Right forelimb (tissue), 1 donor: ENCODE results near the gene FSD1.
A peak's percentile ranks its signal among the peaks of the same experiment; 100 is the strongest.
"Not testable (repeated sequence)": the region's sequence is repeated elsewhere in the genome, so short reads cannot be mapped to it uniquely, and the experiment has no call there.

Source experiments
- DNase-seq: peaks from one replicate; pipeline ENCODE4 v3.0.0-alpha.2; 2018

FSD1 gene

DNA sequence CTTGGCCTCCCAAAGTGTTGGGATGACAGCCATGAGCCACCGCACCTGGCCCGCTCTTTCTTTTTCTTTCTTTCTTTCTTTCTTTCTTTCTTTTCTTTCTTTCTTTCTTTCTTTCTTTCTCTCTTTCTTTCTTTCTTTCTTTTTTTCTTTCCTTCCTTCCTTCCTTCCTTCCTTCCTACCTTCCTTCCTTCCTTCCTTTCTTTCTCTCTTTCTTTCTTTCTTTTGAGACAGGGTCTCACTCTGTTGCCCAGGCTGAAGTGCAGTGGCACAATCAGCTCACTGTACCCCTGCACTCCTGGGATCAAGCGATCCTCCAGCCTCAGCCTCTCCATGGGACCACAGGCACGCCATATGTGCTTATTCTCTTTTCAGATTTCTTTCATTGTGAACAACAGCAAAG is 18.3 kb upstream of the FSD1 start:
- DNase-seq = not testable (repeated sequence)

DNA sequence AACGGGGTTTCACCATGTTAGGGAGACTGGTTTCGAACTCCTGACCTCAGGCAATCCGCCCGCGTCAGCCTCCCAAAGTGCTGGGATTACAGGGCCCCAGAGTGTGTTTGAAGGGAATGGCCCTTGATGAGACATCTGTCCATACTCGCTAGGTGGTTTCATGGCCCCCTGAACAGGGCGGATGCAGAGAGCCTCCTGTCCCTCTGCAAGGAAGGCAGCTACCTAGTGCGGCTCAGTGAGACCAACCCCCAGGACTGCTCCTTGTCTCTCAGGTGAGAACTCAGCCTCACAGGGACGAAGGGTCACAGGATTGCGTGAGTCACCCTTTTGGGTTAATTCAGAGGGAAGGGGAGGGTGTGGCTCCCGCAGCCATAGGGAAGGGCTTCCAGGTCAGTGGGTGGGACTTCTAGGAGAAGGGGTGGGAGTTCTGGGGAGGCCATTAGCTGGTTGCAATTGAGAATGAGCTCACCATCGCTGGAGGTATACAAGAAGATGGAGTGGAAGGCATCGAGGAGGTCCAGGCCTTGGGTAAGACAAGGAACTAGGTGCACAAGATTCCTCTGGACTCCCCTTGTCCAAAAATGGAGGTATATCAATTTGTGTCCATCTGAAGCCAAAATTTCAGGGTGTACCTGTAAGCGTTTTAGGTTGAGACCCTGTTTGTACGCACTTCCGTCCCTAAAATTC is 16.2 kb upstream of the FSD1 start:
- no peak for DNase-seq

DNA sequence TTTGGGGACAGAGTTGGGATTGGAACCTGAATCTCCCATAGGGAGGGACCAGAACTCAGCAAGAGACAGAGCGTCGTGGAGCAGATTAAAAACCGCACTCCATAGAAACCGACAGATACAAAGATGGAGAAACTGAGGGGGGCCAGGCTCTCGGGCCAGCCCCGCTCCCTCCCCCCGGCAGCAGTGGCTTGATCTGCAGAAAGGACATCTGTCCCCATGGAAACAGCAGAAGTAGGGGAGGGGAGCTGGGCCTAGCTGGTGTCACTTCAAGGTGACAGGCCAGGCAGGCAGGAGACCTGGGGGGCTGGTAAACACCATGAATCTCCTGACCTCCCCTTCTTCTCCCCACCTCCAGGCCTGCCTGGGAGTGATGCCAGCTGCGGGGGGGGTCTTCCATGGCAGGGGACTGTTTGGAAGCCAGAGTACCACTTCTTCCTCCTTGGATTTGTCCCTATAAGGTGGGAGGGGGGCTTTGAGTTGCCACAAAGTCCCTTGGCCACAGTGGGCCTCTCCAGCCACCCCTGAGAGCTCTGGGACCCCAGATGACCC is 13.1 kb upstream of the FSD1 start:
- no peak for DNase-seq

DNA sequence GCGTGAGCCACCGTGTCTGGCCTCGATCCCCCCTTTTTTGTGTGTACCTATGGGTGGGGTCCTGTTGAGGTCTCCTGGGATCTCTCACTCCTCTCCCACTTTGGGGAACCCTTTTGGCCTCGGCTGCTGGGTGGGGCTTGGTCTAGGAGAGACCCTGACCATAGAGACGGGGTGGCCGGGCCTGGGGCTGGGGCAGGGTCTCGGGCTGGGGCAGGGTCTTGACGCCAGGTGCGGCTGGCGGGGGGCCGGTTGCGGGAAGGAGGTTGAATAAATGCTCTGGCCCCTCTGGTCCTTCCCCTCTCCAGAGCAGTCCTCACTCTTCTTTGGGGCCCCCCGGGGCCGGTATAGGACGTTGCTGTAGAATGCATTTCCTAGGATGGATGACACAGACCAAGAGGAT is 11.9 kb upstream of the FSD1 start:
- DNase-seq = no peak

DNA sequence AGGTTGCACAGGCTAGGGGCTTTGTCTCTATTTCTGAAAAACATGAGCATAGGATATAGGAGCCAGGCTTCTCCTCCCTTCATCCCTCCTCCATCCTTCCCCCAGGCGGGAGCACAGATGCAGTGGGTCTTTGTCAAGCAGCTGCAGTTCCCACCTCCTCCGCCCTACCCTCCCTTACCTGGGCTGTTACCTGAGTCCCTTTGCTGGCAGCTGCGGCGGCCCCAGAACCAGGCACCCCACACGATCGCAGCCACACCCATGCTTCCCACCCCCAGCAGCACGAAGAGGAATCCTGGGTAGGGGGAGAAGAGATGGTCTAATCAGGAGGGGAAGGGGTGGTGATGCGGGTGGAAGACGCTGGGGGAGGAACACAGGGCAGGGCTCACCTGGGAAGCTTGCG is 10.0 kb upstream of the FSD1 start:
- no peak for DNase-seq

DNA sequence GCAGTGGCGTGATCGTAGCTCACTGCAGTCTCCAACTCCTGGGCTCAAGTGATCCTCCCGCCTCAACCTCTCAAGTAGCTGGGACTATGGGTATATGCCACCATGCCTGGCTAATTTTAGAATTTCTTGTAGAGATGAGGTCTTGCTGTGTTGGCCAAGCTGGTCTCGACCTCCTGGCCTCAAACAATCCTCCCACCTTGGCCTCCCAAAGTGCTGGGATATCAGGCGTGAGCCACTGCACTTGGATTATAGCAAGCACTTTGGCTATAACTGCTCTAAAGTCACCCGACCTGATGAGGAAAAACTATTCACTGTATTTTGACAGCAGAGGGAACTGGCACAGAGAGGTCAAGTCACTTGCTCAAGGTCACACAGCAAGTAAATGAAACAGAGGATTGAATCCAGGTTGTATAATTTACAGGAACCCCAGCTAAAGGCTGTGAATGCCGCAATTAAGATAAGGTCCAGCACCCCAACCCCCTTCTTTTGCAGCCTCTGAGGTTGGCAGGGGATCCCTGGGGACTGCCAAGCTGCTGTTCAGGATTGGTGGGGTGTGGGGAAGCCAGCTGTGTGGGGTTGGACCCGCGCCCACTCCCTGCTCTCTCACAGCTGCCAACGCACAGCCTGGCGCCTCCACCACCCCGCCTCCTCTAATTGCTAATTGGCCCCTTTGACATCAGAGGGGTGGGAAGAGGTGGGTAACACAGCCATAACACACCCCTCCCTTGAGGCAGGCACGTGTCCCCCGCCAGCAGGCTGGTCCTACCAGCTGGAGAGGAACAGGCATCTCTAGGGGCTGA is 8.2 kb upstream of the FSD1 start:
- DNase-seq = peak; percentile 60

DNA sequence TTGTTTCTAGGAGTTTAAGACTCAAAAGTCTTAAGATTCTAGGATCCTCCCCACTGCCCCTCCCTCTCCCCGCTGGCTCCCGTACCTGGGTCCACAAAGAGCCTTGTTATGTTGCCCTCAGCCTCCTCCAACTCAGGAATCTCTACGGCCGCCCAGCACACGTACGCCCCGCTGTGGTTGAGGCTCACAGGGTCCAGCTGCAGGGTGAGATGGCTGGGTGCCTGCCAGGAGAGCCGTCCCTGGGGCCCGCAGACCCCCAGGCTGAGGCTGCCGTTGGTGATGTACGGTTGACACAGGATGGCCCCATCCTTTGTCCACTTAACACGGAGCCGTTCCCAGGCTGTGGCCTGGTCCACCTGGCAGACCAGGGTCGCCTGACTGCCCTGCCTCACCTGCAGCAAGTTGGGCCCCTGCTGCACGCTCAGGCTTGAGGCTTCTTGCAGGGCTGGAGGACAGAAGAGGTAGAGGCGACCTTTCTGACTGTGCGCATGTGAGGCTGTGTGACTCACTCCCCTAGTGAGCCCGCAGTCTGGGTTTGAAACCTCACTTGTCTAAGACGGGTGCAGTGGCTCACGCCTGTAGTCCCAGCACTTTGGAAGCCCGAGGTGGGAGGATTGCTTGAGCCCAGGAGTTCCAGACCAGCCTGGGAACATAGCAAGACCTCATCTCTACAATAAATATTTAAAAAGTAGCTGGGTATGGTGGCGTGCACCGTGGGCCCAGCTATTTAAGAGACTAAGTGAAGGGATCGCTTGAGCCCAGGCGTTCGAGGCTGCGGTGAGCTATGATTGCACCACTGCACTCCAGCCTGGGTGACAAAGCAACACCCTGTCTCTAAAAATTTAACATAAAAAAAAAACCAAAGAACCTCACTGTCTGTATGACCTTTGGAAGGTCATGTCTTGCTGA is 6.2 kb upstream of the FSD1 start:
- DNase-seq = no peak

DNA sequence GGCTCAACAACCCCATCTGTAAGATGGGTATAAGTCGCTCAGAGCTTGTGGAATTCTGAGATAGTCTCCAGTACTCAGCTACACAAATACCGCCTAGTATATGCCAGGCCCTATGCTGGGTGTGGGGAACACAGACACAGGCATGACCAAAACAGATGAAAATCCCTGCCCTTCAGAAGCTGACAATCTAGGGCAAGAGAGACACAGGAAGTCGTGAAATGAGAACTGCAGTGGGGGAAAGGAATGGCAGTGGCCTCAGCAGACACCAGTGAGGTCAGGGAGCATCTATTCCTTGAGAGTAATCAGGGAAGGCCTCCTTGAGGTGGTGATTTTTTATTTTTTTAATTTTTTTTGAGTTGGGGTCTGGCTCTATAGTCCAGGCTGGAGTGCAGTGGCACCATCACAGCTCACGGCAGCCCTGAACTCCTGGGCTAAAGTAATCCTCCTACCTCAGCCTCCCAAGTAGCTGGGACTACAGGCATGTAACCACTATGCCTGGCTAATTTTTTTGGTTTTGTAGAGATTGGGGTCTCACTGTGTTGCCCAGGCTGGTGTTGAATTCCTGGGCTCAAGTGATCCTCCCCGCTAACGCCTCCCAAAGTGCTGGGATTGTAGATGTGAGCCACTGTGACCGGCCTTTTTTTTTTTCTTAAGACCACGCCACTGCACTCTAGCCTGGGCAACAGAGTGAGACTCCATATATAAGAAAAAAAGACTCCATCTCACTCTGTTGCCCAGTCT is 5.4 kb upstream of the FSD1 start:
- no peak for DNase-seq

DNA sequence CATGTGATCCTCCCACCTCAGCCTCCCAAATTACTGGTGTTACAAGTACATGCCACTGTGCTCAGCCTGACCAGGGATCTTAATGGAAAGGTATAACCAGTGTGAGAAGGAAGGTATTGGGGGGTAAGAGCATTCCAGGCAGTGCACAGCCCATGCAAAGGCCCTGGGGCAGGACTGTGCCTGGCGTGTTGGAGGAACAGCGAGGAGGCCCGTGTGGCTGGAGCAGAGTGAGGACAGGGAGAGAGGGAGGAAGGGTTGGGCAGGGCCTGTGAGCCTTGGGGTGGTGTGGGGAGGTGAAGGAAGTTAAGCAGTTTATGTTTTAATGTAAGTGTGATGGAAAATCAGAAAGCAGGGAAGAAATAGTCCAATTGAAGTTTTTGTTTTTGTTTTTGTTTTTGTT is 3.8 kb upstream of the FSD1 start:
- DNase-seq = no peak

DNA sequence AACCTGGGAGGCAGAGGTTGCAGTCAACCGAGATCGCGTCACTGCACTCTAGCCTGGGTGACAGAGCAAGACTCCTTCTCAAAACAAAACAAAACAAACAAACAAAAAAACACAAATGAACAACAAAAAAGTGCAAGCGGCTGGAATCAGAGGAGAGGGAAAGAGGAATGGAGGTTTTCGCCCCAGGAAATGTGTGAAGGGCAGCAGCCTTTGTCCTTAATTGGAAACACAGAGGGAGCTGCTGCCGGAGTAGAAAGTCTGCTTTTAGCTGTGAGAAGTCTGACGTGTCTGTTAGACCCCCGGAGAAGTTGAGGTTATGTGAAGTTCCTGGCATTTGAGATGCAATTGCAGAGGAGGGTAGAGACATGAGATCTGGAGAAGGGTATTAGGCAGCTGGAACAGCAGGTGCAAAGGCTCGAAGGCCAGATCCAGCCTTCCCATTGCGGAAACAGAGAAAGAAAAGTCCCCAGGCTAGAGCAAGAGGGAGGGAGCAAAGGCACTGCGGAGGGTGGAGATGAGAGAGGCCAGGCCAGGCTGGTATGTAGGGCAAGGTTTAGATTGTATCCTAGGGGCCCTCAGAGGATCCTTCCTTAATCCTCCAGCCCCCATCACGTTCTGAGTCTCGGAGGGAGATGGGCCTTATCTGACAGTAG is 2.7 kb upstream of the FSD1 start:
- DNase-seq = no peak

DNA sequence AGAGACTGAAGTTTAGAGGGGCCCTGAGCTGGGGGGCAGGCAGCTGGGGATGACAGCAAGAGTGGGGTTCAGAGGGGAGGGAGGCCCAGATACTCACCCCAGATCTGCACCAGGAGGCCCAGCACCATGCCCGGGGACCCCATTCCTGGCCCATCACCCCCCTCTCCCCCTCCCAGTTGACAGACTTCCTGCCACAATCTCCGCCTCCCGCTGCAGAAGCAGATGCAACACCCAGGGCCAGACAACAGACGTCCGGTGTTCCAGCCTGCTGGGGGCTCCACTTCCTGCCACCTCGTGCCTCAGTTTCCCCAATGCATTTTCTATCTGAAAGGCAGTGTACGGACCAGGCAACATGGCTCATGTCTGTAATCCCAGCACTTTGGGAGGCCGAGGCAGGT is 2.2 kb upstream of the FSD1 start, which contains the start of gene TMIGD2:
TSS of gene TMIGD2 (minus strand) at position 147 of the 398 bp plus-strand sequence. CDS start at position 143, 4 bp downstream.
- DNase-seq = no peak

DNA sequence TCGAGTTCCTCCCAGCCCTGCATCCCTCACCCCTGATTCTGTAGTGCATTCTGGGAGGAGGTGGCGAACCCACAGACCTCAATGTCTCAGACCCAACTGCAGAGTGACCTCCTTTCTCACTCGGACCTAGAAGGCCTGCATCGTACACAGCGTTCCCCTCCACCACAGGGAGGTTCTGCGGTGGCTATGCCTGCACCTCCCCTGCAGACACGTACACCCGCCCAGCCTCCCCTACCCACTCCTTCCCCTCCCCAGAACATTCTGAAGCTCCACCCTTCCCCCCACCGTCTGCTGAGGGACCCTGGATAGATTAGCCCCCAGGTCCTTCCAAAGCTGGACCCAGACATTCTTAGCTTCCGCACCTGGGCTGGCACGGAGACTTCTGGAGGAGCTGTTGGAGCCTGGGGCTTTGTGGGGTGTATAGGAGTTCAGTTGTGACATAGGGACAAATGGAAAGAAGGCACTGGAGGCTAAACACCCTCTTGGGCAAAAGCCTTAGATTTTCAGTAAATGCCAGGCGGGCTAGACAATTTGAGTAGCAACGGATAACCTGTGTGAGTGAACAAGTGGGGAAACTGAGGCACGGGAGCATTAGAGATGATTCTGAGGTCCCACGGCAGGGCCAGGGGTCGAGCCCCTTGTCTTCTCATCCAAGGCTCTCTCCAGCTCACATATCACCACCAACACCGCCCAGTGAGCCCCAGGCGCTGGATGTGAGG is 420 bp upstream of the FSD1 start:
- no peak for DNase-seq

DNA sequence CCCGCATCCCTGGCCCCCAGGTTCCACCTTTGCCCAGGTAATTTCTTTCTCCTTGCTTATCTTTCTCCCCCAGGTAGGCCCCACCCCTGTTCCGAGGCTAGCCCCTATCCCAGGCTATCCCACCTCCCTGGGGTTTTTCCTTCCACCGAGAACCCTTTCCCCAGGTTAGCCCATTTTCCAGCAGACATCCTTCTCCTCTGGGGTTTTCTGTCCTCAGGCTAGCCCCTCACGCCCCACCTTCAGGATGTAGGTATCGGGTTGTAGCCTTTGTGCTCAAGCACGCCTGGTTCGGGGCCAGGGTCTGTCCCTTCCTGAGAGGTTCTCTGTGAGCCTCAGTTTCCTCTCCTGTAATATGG is 837 bp downstream of the FSD1 start:
- no peak for DNase-seq

DNA sequence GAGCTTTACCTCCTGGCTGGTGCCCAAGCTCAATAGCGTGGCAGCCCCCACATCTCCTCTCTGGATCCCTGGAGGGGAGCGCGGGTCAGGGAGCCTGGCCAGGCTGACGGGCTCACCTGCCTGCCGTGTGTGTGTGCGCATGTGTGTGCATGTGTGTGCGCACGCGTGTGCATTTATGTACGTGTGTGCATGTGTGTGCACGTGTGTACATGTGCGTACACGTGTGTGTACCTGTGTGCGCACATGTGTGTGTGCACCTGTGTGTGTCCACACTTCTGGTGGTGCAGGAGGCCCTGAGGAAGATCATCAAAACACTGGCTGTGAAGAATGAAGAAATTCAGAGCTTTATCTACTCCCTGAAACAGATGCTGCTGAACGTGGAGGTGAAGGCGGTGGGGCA is 1.3 kb downstream of the FSD1 start:
- no peak for DNase-seq

DNA sequence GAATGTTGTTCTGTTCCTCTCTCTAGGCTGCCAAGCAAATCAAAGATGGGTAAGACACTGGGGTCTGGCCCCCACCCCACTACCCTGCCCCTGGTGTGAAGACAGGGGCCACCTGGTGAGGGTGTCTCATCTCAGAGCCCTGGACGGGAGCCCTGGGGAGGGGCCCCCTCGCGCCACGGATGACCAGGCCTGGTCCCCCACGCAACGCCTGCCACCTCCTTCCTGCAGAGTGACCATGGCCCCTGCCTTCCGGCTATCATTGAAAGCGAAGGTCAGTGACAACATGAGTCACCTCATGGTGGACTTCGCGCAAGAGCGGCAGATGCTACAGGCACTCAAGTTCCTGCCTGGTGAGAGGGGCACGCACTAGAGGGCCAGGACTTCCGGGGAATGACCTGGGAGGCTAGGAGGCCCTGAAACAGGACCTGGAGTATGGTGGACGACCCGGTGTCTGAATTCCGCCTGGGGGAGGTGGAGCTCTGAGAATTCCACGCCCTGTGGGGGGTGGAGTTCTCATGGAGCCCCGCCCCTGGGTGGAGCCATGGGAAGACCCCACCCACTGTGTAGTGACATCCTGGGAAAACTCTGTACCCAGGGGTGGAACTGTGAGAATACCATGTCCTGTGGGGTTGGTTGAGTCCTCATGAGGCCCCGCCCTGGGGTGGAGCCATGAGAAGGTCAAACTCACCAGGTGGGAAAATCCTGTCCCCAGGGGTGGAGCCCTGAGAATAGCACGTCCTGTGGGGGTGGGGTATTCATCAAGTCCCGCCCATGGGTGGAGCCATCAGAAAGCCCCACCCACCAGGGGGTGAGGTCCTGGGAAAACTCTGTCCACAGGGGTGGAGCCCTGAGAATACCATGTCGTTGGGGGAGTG is 6.1 kb downstream of the FSD1 start:
- DNase-seq = no peak

DNA sequence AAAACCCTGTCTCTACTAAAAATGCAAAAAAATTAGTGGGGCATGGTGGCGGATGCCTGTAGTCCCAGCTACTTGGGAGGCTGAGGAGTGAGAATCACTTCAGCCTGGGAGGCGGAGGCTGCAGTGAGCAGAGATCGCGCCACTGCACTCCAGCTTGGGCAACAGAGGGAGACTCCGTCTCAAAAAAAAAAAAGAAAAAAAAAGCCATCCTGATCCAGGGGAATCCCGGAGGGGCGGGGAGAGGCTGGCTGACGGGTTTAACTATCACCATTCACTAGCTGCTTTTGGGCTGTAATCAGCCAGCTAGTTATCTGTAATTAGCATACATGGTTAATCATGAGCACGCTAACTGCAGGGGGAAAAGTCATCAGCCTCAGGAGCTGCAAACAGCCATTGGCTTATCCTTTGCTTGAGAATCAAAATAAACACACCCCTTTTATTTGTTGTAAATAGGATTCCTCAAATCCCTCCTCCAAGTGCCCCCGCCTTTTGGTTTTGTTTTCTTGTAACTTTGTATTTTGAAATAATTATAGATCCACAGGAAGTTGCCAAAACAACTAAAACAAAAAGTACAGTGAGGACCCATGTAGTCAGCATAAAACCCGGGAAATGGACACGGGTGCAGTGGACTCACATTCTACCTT is 9.6 kb downstream of the FSD1 start:
- no peak for DNase-seq

DNA sequence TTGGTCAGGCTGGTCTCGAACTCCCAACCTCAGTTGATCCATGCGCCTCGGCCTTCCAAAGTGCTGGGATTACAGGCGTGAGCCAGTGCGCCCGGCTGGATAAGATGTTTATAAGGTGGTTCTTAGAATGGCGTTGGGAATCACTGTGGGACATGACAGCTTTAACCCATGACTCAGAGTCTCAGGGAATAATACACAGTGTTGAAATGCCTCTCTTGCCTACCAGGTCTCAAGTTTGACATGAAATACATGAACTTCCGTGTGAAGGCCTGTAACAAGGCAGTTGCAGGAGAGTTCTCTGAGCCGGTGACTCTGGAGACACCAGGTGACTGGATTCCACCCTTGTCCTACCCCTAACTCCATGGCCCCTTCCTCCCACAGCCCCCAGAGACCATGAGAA is 12.6 kb downstream of the FSD1 start:
- no peak for DNase-seq

DNA sequence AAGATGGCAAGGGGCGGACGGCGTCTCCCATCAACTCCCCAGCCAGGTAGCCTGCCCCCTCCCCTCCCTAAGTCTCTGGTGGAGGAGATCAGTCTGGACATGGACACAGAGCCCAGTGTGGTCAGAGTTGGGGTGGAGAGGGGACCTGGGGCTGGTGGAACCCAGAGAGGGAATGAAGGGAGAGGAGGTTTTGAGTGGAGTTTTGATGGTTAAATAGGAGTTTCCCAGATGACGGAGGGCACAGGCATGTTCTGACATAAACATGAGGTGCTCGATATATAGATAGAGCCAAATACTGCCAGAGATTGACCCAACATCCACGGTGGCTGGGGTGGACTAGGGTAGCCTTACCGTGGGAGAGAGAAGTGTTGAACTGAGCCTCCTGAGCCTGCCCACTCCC is 14.1 kb downstream of the FSD1 start:
- DNase-seq = no peak

DNA sequence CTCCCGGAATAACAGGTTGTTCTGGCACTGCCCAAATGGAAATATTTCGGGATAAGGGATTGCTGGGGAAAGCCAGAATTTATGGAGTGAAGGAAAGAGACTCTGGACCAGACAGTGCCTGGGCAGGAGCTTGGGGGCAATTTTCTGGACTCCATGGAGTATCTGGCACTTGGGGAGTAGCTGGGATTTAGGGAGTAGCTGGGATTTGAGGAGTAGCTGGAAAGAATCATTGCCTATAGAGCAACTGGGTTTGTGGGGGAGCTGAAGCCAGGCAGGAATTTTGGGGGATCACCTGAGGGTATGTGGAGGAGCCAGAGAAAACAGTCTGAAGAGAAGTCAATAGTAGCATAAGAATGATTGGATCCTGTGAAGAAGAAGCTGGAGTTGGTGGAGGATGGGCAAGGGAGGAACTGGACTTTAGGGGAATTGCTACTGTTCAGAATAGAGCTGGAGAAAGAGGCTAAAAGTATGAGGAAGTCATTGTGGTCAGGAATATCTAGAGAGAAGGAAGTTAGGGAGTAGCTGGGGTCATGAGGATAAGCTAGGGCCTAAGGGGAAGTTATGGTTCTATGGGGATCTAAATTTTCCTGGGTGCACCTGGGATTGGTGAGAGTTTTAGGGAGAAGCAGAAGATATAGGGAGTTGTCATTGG is 14.8 kb downstream of the FSD1 start:
- DNase-seq = no peak
